ENCODE measurements around the gene LEUTX. TPM values are rescaled to one million over a fixed set of nuclear protein-coding genes. Genes with fewer than 3 reads are reported as not detected.

The LEUTX gene
- total RNA-seq, 2 experiments from 2014 or later: not detected

GRCh38 chr19:39828654-39829032 is 50.0 kb downstream of the LEUTX start:
- peak in 1 of 14 experiments; percentile 48 for DNase-seq
- H3K27ac Mint-ChIP-seq: no peak overlapping the region
- peaks cover 52% of the 10 kb centered on the region for H3K36me3 ChIP-seq (ENCODE audit: insufficient read depth, low read length)
- ATAC-seq (ENCODE audit: poor library complexity): no peak
- POLR2A ChIA-PET: interaction anchor here (1.2 kb wide), 1 partner anchor 520 kb away, joined by 3 read pairs; the partner anchor contains the start of genes C19orf47 and PLD3
- no peak overlapping the region for H3K27ac ChIP-seq (ENCODE audit: low read depth in 1 of 2, low read length in 2 of 2)
- peaks cover 15% of the 10 kb centered on the region for H3K4me1 Mint-ChIP-seq (ENCODE audit: low read depth)
- H3K27me3 Mint-ChIP-seq: no peaks in the 10 kb centered on the region
- no peaks in the 10 kb centered on the region for H3K27me3 ChIP-seq (ENCODE audit: control insufficient read depth in 1 of 2, insufficient read depth in 2 of 2, low read length in 2 of 2)
- no peaks in the 10 kb centered on the region for H3K9me3 Mint-ChIP-seq
- H3K4me1 ChIP-seq (ENCODE audit: insufficient read depth, low read length): peaks cover 48% of the 10 kb centered on the region
- intact Hi-C loops (cut with DNase I, micrococcal nuclease): loop anchor here in 1 of 2 experiments (10.0 kb wide), 1 partner anchor 616 kb away; the partner anchor contains the start of gene SERTAD3
- no peaks in the 10 kb centered on the region for H3K9me3 ChIP-seq (ENCODE audit: control insufficient read depth in 1 of 2, insufficient read depth in 1 of 2, low read length in 2 of 2)
- CTCF ChIA-PET: interaction anchor here (1.0 kb wide), 2 partner anchors 15 to 36 kb away, joined by 3 to 4 read pairs; no protein-coding TSS in a partner anchor
- H3K4me3 ChIP-seq (ENCODE audit: low read length): no peak overlapping the region
- no peak for TF ChIP-seq CTCF (IDR thresholded peaks at IDR 0.05)
- no peak overlapping the region for H3K4me3 Mint-ChIP-seq
- peaks cover 57% of the 10 kb centered on the region for H3K36me3 Mint-ChIP-seq (ENCODE audit: low read depth)

GRCh38 chr19:39829702-39830275 is 51.1 kb downstream of the LEUTX start:
- ChIA-PET CTCF (no interaction called here), POLR2A (no interaction called here)
- H3K4me1 Mint-ChIP-seq (ENCODE audit: low read depth): peaks cover 20% of the 10 kb centered on the region
- no peaks in the 10 kb centered on the region for H3K9me3 Mint-ChIP-seq
- TF ChIP-seq CTCF (IDR thresholded peaks at IDR 0.05): no peak
- Histone ChIP-seq H3K9me3 (ENCODE audit: control insufficient read depth in 1 of 2, insufficient read depth in 1 of 2, low read length in 2 of 2) (no peaks in the 10 kb centered on the region), H3K4me1 (ENCODE audit: insufficient read depth, low read length) (peaks cover 47% of the 10 kb centered on the region), H3K27me3 (ENCODE audit: control insufficient read depth in 1 of 2, insufficient read depth in 2 of 2, low read length in 2 of 2) (no peaks in the 10 kb centered on the region), H3K4me3 (ENCODE audit: low read length) (no peak overlapping the region), H3K27ac (ENCODE audit: low read depth in 1 of 2, low read length in 2 of 2) (no peak overlapping the region), H3K36me3 (ENCODE audit: insufficient read depth, low read length) (peaks cover 58% of the 10 kb centered on the region)
- ATAC-seq (ENCODE audit: poor library complexity) (no peak), DNase-seq (no peak)
- H3K27me3 Mint-ChIP-seq: no peaks in the 10 kb centered on the region
- H3K27ac Mint-ChIP-seq: no peak overlapping the region
- peaks cover 63% of the 10 kb centered on the region for H3K36me3 Mint-ChIP-seq (ENCODE audit: low read depth)
- no peak overlapping the region for H3K4me3 Mint-ChIP-seq
- intact Hi-C loops (cut with DNase I, micrococcal nuclease): loop anchor here in 1 of 2 experiments (5.0 to 10.0 kb wide), 4 partner anchors 143 to 615 kb away; partner anchors contain the start of genes PSMC4, RPS16, SERTAD1 and SERTAD3

- Mint-ChIP-seq H3K4me3 (no peak overlapping the region), H3K27me3 (no peaks in the 10 kb centered on the region), H3K9me3 (no peaks in the 10 kb centered on the region), H3K27ac (no peak overlapping the region), H3K36me3 (ENCODE audit: low read depth) (peaks cover 63% of the 10 kb centered on the region), H3K4me1 (ENCODE audit: low read depth) (peaks cover 20% of the 10 kb centered on the region)
- no peaks in the 10 kb centered on the region for H3K9me3 ChIP-seq (ENCODE audit: control insufficient read depth in 1 of 2, insufficient read depth in 1 of 2, low read length in 2 of 2)
- H3K36me3 ChIP-seq (ENCODE audit: insufficient read depth, low read length): peaks cover 60% of the 10 kb centered on the region
- no peak for DNase-seq
- ATAC-seq (ENCODE audit: poor library complexity): no peak
- no peak for TF ChIP-seq CTCF (IDR thresholded peaks at IDR 0.05)
- H3K27ac ChIP-seq (ENCODE audit: low read depth in 1 of 2, low read length in 2 of 2): no peak overlapping the region
- H3K27me3 ChIP-seq (ENCODE audit: control insufficient read depth in 1 of 2, insufficient read depth in 2 of 2, low read length in 2 of 2): no peaks in the 10 kb centered on the region
- CTCF ChIA-PET: no interaction called here
- intact Hi-C loops (cut with DNase I, micrococcal nuclease): loop anchor here in 1 of 2 experiments (5.0 to 10.0 kb wide), 3 partner anchors 142 to 594 kb away; partner anchors contain the start of genes PSMC4, RPS16 and SERTAD1
- POLR2A ChIA-PET: no interaction called here
- no peak overlapping the region for H3K4me3 ChIP-seq (ENCODE audit: low read length)
- peaks cover 42% of the 10 kb centered on the region for H3K4me1 ChIP-seq (ENCODE audit: insufficient read depth, low read length)
These were observed 51.8 kb downstream of the LEUTX start for GRCh38 chr19:39830406-39830805.

Data from CD4-positive, alpha-beta T cell (primary cell).